Coronary artery (tissue), 2 donors: ENCODE results near the gene LYL1.
A peak's percentile ranks its signal among the peaks of the same experiment; 100 is the strongest.

Experiments used
- DNase-seq: peaks from one replicate; pipeline ENCODE4 v3.0.0-alpha.2; 2017; ENCODE audit warnings: low spot score
- H3K27ac ChIP-seq, 2 donors: fragments of 200-600 bp; sonication (generic); one replicate each; pipeline ENCODE4 v1.5.1; 2016 to 2019
- H3K4me3 ChIP-seq: fragments of 200-600 bp; sonication (generic); 2 replicates; pipeline ENCODE4 v1.5.1; 2016; ENCODE audit warnings: mild to moderate bottlenecking, moderate library complexity
- CTCF ChIP-seq: fragments of 200-600 bp; sonication (generic); IDR thresholded peaks from one replicate; pipeline ENCODE4 v1.5.1; 2019; ENCODE audit warnings: antibody characterized with exemption

Gene LYL1

GRCh38 chr19:13071444-13072187, 31.0 kb downstream of the LYL1 start:
- Histone ChIP-seq H3K27ac (peak overlapping the region; percentile 16 to 80), H3K4me3 (no peak overlapping the region)
- DNase-seq = no peak
- no peak for TF ChIP-seq CTCF

DNA sequence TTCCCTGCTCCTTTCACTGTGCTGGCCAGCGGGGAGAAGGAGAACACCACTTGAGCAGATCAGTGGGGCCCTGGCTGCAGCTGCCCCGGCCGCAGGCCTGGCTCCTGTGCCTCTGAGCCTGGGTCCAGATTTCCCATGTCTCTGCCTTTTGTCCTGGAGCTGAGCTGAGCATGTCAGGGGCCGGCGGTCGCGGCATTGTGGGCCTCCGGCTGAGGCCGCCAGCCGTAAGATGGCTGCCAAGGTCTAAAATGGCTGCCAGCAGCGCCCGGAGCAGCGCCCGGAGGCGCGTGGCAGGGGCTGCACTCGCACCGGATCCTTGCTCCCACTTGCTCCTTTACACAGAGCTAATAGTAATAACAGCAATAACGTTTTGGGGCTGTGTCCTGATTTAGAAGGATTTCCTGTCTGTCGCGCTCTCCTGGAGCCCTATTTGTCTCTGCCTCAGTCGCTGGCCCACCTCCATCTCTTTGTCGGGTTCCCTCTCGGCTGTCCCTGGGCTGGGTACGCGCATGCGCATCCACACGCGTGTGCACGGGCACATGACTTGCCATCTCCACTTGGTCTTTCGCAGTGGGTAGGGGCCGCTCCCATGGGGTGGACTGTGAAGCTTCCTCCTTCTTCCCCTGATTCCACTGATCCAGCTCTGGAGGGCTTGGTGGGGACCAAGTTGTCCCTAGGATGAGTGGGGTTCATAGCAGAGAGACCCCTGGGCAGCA, 32.1 kb downstream of the LYL1 start:
- DNase-seq = no peak
- TF ChIP-seq CTCF = no peak
- H3K27ac ChIP-seq = peak overlapping the region; percentile 40 to 80
- H3K4me3 ChIP-seq = peak overlapping the region; percentile 33

DNA sequence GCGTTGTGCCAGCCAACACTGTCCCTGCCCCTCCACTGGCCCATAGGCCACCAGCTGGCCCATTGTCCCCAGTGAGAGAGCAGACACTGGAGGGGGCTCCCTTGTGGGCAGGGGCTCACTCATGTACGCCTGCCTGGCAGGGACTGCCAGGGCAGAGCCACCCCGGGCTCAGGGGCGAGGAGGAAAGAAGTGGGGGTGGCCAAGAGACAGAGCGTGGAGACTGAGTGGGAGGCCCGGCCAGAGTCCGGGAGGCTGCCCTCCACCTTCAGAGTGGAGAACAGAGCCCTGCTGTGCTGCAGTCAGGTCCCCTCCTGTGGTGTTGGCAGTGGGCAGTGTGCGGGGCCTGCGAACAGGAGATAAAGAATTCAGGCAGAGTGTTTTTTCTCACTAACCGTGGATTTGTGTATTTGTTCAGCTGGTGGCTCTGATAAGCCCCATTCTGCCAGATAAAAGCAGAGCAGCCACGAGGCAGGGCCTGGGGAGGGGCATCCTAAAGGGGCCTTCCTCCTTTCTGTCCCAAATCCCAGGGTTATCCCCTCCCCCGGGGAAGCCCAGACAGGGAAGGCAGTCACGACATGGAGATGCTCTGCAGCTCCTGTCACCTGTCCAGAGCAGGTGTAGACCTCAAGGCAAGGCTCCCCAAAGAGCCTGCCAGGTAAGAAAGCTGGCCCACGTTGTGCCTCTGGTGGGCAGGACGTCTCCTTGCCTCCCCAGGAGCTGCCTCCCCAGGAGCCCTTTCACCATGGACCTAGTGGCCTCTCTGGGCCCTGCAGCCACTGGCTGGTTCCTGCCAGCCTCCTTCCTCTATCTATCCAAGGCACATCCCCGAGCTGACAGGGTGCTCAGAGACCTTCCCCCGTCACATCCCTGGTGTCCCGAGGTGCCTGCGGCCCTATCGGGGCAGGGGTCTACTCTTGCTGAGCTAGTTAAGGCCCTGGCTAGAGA, 33.0 kb downstream of the LYL1 start:
- no peak for DNase-seq
- H3K4me3 ChIP-seq = peak overlapping the region; percentile 33
- no peak for TF ChIP-seq CTCF
- peak overlapping the region; percentile 40 to 80 for H3K27ac ChIP-seq

DNA sequence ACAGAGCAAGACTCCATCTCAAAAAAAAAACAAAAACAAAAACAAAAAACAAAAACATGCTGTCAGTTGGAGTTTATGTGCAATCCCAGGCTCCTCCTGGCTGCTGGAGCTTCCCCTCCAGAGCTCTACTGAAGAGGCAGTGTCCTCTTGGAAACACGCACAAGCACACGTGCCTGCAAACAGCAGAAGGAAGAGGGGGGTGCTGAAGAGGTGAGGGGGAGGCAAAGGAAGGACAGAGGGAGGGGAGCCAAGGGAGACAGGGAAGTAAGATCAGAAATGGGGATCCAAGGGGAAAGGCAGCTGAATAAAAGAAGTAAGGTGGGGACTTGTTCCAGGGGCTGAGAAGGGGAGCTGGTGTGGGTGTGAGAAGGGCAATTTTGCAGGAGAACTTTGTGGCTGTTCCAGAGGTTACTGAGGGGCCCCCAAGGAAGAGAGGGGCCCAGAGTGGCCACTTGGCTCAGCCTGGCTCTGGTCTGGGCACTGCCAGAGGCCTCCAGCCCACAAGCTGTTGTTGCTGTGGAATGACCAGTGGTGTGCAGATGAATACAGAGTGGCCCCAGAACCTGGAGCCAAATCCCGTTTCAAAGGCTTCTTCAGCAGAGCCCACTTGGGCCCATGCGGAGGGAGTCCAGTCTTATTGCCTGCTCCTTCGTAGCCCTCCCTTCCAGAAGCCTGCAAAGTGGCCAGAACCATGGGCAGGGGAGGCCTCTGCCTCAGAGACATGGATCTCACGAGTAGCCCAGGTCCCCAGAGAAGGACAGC, 34.4 kb downstream of the LYL1 start:
- TF ChIP-seq CTCF = no peak
- no peak overlapping the region for H3K4me3 ChIP-seq
- DNase-seq = no peak
- H3K27ac ChIP-seq = peak overlapping the region; percentile 40 to 80

- DNase-seq = no peak
- Histone ChIP-seq H3K27ac (peak overlapping the region; percentile 69 to 90), H3K4me3 (no peak overlapping the region)
- no peak for TF ChIP-seq CTCF
Observed at GRCh38 chr19:13066933-13067807, 35.5 kb downstream of the LYL1 start.
